GM21825 (cell line): ENCODE data around the gene TECPR2.

Experiments used
- ATAC-seq: cut with Tn5 transposase; IDR thresholded peaks from one replicate; pipeline ENCODE4 v1.9.1; 2021; ENCODE audit warnings: mild to moderate bottlenecking, moderate library complexity; ENCODE audit not compliant: unreplicated experiment

TECPR2 gene

GRCh38 chr14:102424520-102424919 lies 61.8 kb downstream of the TECPR2 start:
- no peak for ATAC-seq

GRCh38 chr14:102424923-102425322 lies 62.2 kb downstream of the TECPR2 start:
- no peak for ATAC-seq

- no peak for ATAC-seq
Observed at GRCh38 chr14:102426796-102427195, 64.1 kb downstream of the TECPR2 start.

DNA sequence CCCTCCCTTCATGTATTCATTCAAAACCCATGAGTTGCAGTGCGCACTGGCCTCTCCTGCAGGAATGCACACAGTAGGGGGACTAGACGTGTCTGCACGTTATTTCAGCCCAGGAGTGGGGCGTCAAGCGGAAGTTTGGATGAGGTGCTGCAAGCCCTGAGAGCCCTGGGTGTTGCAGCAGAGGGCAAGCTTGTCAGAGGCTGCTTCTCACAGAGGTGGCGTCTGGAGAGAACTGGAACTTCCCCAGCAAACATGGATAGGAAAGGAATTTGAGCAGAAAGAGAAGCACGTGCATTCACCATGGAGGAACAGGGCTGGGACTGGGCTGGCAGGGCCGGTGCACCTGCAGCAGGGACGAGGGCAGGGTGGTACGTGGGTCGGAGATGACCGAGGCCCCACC lies 64.9 kb downstream of the TECPR2 start:
- no peak for ATAC-seq

DNA sequence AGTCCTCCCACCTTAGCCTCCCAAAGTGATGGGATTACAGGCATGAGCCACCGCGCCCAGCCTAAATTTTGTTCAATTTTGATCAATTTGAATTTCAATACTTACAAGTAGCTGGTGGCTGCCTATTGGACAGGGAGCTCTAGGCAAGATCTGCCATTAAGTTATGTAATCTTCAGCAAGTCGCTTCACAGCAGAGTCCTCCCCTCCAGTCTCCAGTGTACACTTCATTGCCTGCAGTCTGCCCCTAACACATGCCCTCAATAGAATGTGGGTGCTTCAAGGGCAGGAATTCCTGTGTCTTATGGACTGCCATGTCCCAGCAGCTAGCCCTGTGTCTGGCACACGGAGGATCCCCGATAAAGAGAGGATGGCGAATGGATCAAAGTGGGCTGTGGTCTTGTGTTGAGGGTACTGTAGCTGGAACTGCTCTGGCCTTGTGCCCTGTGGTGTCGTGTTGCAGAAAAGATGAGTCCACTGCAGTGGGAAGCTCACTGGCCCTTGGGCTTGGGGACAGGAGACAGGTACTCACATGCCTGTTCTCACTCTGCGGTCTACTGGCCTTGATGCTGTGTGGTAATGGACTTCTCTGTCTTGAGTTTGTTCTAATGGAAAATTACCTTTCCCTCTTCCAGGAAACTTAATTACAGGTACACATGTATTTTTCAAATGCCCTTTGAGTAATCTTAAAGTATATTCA lies 67.6 kb downstream of the TECPR2 start:
- ATAC-seq, result no peak

- ATAC-seq, result no peak
Observed at GRCh38 chr14:102431751-102432150, 69.0 kb downstream of the TECPR2 start.

GRCh38 chr14:102434647-102435175 lies 72.0 kb downstream of the TECPR2 start:
- ATAC-seq, result no peak

GRCh38 chr14:102437997-102438915 lies 75.5 kb downstream of the TECPR2 start:
- ATAC-seq, result no peak

GRCh38 chr14:102439556-102439955 lies 76.8 kb downstream of the TECPR2 start:
- ATAC-seq, result no peak

DNA sequence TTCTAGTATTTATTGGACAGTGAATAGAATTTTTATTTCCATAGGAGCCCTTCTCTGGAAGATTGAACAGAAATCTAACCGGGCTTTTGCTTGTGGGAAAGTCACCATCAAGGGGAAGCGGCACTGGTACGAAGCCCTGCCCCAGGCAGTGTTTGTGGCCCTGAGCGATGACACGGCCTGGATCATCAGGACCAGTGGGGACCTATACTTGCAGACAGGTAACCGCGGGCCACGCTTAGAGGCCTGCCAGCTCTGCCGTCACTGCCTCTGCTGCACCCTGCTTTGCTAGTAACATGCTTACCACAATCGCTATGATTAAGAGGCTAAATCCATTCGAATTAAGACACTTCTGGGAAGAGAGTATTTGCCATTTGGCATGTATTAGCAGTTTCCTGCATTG lies 77.7 kb downstream of the TECPR2 start:
- no peak for ATAC-seq

DNA sequence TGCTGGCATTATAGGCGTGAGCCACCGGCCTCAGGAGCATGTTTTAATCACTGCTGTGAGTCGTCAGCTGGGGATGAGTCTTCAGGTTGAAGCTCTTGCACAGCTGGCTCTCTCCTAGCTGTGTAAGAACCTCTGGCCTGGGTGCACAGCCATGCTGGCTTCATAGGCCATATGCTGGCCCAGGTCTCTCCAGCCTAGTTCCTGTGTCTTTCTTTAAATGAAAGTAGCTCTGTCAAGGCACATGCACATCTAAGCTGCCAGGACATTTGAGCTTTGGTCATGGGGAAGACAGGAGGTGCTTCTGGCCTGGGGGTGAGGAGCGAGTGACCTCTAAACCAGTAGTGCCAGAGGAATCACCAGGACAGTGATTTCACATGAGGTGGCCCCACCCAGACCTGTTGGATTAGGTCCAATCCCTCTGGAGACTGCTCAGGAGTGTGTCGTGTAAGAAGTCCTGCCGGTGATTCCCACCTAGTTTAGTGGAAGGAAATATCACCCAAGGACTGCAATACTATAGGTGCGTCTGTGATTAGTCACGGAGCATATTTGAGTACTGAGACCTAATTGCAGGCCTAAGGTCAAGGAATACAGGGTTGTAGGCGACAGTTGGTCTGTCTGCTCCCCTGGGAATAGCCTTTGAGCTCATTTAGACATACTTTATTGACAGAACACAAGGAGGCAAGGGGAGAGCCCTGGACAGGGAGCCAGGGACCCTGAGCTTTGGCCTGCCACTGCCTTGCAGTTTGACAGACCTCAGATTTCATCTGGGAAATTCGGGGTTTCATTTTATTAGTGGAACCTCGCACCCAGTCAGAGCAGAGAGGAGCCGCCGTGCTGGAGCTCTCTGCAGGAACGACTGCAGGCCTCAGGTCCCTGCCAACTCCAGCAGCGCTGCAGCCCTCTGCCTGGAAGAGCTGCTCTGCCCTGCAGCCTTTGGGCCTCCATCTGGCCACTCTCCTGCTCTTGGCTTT lies 79.8 kb downstream of the TECPR2 start:
- no peak for ATAC-seq

DNA sequence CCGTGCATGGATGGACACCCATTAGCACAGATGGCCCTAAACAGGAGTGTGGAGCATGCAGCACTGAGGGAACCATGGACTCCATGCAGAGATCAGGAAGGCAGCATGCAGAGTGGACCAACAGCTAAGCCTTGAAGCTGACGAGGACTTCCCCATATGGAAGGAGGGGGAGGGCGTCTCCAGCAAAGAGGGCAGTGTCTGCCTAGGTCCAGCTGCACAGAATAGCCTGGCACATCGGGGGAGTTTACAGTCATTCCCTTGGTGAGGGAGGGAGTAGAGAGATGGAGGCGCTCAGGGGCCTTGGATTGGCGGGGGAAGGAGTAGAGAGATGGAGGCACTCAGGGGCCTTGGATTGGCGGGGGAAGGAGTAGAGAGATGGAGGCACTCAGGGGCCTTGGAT lies 82.3 kb downstream of the TECPR2 start:
- no peak for ATAC-seq

- no peak for ATAC-seq
Observed at GRCh38 chr14:102445641-102446040, 82.9 kb downstream of the TECPR2 start.

- ATAC-seq, result no peak
Observed at GRCh38 chr14:102450206-102451063, 87.7 kb downstream of the TECPR2 start.

DNA sequence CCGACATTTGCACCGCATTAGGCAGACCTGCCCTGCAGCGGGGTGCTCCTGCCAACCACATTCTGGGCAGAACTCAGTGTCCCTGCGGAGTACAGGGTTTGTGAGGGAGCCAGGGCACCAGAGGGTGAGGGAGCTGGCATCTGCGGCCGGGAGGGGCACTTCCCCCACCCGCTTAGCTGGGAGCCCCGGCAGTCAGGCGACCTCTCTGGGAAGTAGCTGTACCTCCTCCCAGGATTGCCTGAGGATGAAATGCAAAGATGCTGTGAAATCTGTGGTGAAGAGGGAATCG lies 88.3 kb downstream of the TECPR2 start:
- no peak for ATAC-seq

DNA sequence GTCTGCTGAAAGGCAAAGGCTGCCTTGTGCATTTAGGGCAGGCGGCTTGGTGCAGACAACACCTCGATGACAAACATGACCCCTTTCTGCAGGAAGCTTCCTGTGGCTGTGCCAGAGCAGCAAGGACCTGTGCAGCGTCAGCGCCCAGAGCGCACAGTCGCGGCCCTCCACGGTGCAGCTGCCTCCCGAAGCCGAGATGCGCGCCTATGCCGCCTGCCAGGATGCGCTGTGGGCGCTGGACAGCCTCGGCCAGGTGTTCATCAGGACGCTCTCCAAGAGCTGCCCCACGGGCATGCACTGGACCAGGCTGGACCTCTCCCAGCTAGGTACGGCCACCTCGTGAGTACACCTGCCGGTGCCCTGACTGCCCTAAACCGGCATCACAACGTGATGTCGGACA lies 89.6 kb downstream of the TECPR2 start:
- ATAC-seq, result no peak

DNA sequence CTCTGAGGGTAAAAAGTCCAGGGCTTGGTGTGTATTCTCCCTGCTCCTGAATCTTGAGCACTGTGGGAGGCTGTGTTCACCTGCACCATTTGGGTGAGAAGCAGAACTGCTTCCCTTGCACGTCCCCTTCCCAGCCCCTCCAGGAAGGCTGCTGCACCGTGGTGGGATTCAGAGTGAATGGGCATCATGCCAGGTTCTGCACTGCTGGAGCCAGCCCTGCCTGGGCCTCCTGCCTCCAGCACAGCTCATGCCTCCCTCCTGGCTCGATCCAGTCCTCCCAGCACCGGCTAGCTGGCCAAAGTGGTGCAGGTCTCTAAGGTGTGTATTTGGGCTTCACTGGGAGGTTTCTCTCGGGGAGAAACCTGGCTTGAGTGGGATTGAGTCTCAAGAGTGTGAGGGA lies 92.0 kb downstream of the TECPR2 start:
- no peak for ATAC-seq

DNA sequence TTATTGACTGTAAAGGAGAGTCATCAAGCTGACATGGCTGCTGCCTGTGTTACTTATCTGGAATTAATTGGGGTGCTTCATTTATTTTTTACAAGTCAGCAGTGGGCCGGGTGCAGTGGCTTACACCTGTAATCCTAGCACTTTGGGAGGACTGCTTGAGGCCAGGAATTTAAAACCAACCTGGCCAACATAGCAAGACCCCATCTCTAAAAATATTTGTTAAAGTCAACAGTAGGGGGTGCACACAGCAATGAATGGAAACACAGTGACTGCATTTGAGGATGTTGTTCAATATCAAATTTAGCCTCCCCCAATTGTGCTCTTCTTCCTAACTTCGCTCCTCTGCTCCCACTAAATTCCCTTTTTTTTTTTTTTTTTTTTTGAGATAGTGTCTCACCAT lies 94.8 kb downstream of the TECPR2 start:
- ATAC-seq, result no peak

- ATAC-seq, result no peak
Observed at GRCh38 chr14:102461490-102462338, 99.0 kb downstream of the TECPR2 start.
